SK-N-SH (cell line): ENCODE data around the gene GFOD2. TPM values are rescaled to one million over a fixed set of nuclear protein-coding genes. Genes with fewer than 3 reads are reported as not detected.

Source experiments
- CTCF ChIA-PET: fragments of 300-600, 350-600 bp; formaldehyde crosslinking; extraction: SDS; loops from one replicate; lab custom pipeline; 2021; lab: Yijun Ruan, JAX
- POLR2A ChIA-PET: fragments of 350-600 bp; sonication (Branson Sonifier 250); formaldehyde crosslinking; extraction: SDS; loops from one replicate; lab custom pipeline; 2020; ENCODE audit warnings: antibody characterized with exemption, inconsistent platforms; lab: Yijun Ruan, JAX
- DNase-seq: peaks from one replicate; pipeline ENCODE4 v3.0.0; 2012
- H2AFZ ChIP-seq: fragments of 200-600 bp; sonication (generic); 2 replicates; pipeline ENCODE4 v1.8.1; 2016; ENCODE audit warnings: antibody characterized with exemption, mild to moderate bottlenecking, low read depth
- H3F3A ChIP-seq: fragments of 200-600 bp; sonication (generic); replicated peaks from 2 replicates; pipeline ENCODE3; 2016; ENCODE audit warnings: antibody characterized with exemption, mild to moderate bottlenecking; ENCODE audit not compliant: insufficient read depth
- H3K27ac ChIP-seq, 2 experiments: fragments of 200-500 bp in 1 of 2; fragments of 200-600 bp in 1 of 2; sonication (Bioruptor generic) in 1 of 2; sonication (generic), shearing (Covaris generic) in 1 of 2; 2 replicates each; pipeline versions ENCODE4 v1.5.1 to v1.6.1; 2014 to 2016; ENCODE audit warnings: low read depth in 2 of 2, inconsistent platforms in 1 of 2, low read length in 1 of 2, mild to moderate bottlenecking in 1 of 2, mixed read lengths in 1 of 2
- H3K27me3 ChIP-seq: fragments of 200-600 bp; sonication (generic), shearing (Covaris generic); 2 replicates; pipeline ENCODE4 v1.6.1; 2016; ENCODE audit warnings: mixed run types; ENCODE audit not compliant: insufficient read depth
- H3K36me3 ChIP-seq, 2 experiments: fragments of 200-500 bp in 1 of 2; fragments of 200-600 bp in 1 of 2; sonication (Bioruptor generic) in 1 of 2; sonication (generic) in 1 of 2; replicated peaks in 1 of 2; 2 replicates each; pipeline versions ENCODE3 to v1.5.1; 2014 to 2016; ENCODE audit warnings: low read length in 1 of 2, mild to moderate bottlenecking in 1 of 2; ENCODE audit not compliant: insufficient read depth in 2 of 2, control insufficient read depth in 1 of 2
- H3K4me1 ChIP-seq, 2 experiments: fragments of 200-500 bp in 1 of 2; fragments of 200-600 bp in 1 of 2; sonication (Bioruptor generic) in 1 of 2; sonication (generic), shearing (Covaris generic) in 1 of 2; 2 replicates each; pipeline versions ENCODE4 v1.5.1 to v1.6.1; 2014 to 2016; ENCODE audit warnings: low read depth in 1 of 2, low read length in 1 of 2, mixed run types in 1 of 2; ENCODE audit not compliant: insufficient read depth in 2 of 2, control insufficient read depth in 1 of 2
- H3K4me2 ChIP-seq: fragments of 200-600 bp; sonication (generic), shearing (Covaris generic); 2 replicates; pipeline ENCODE4 v1.6.1; 2017; ENCODE audit warnings: mixed run types
- H3K4me3 ChIP-seq, 2 experiments: fragments of 200-500 bp in 1 of 2; fragments of 200-600 bp in 1 of 2; sonication (Bioruptor generic) in 1 of 2; sonication (generic), shearing (Covaris generic) in 1 of 2; 2 replicates each; pipeline versions ENCODE4 v1.5.1 to v1.8.1; 2014 to 2016; ENCODE audit warnings: low read depth in 2 of 2, inconsistent platforms in 1 of 2, low read length in 1 of 2, mild to moderate bottlenecking in 1 of 2, mixed read lengths in 1 of 2, moderate library complexity in 1 of 2
- H3K79me2 ChIP-seq: fragments of 200-600 bp; sonication (generic); 2 replicates; pipeline ENCODE4 v1.8.1; 2017; ENCODE audit warnings: mild to moderate bottlenecking; ENCODE audit not compliant: insufficient read depth
- H3K9ac ChIP-seq: fragments of 200-600 bp; sonication (generic); 2 replicates; pipeline ENCODE4 v1.6.1; 2017; ENCODE audit warnings: mixed run types
- H3K9me2 ChIP-seq: fragments of 200-600 bp; sonication (generic); 2 replicates; pipeline ENCODE4 v1.6.1; 2017; ENCODE audit warnings: mixed run types
- H3K9me3 ChIP-seq: fragments of 200-600 bp; sonication (generic); 2 replicates; pipeline ENCODE4 v1.6.1; 2017; ENCODE audit warnings: mixed run types, mild to moderate bottlenecking, moderate library complexity
- H4K20me1 ChIP-seq: fragments of 200-600 bp; sonication (generic); 2 replicates; pipeline ENCODE4 v1.6.1; 2017; ENCODE audit warnings: mild to moderate bottlenecking, mixed run types; ENCODE audit not compliant: insufficient read depth
- ELF1 ChIP-seq: IDR thresholded peaks from 2 replicates; pipeline ENCODE4 v1.4.0; 2012
- EP300 ChIP-seq, 2 experiments: IDR thresholded peaks; 2 replicates each; pipeline versions ENCODE4 v1.4.0 to v1.6.1; 2012; ENCODE audit warnings: borderline replicate concordance in 1 of 2, low read depth in 1 of 2, low read length in 1 of 2
- FOXJ3 ChIP-seq: sonication (generic); formaldehyde crosslinking; IDR thresholded peaks from 2 replicates; pipeline ENCODE4 v1.5.1; 2020; ENCODE audit warnings: mild to moderate bottlenecking, missing genetic modification reagents
- FOXM1 ChIP-seq: IDR thresholded peaks from 2 replicates; pipeline ENCODE4 v1.4.0; 2012; ENCODE audit warnings: low read depth, mild to moderate bottlenecking
- GATA2 ChIP-seq: sonication (generic); formaldehyde crosslinking; IDR thresholded peaks from 2 replicates; pipeline ENCODE4 v1.5.0; 2020; ENCODE audit warnings: mild to moderate bottlenecking, missing genetic modification reagents
- MAX ChIP-seq: IDR thresholded peaks from 2 replicates; pipeline ENCODE4 v1.4.0; 2012; ENCODE audit warnings: low read depth
- MEF2A ChIP-seq: IDR thresholded peaks from 2 replicates; pipeline ENCODE4 v1.4.0; 2012; ENCODE audit warnings: low read depth, borderline replicate concordance
- MXI1 ChIP-seq: IDR thresholded peaks from 2 replicates; pipeline ENCODE4 v1.6.1; 2012; ENCODE audit warnings: mild to moderate bottlenecking, low read depth, low read length, improper control_type of control experiment
- NFIC ChIP-seq: IDR thresholded peaks from 2 replicates; pipeline ENCODE4 v1.4.0; 2012; ENCODE audit warnings: borderline replicate concordance
- POLR2AphosphoS5 ChIP-seq: IDR thresholded peaks from 2 replicates; pipeline ENCODE4 v1.6.1; 2012; ENCODE audit warnings: low read depth, low read length
- TAF1 ChIP-seq: IDR thresholded peaks from 2 replicates; pipeline ENCODE4 v1.6.1; 2012; ENCODE audit warnings: low read depth, mild to moderate bottlenecking, low read length, moderate library complexity, borderline replicate concordance
- TCF12 ChIP-seq: IDR thresholded peaks from 2 replicates; pipeline ENCODE4 v1.4.0; 2012
- TEAD4 ChIP-seq: IDR thresholded peaks from 2 replicates; pipeline ENCODE4 v1.4.0; 2012; ENCODE audit warnings: mild to moderate bottlenecking, borderline replicate concordance; ENCODE audit not compliant: insufficient read depth
- WGBS: methylation state at CpG from one replicate; pipeline ENCODE4 v1.1.6; 2017; ENCODE audit warnings: low lambda C conversion rate; 5-methylcytosine and 5-hydroxymethylcytosine counted together
- polyA plus RNA-seq, 3 experiments: library from polyadenylated mRNA; depleted of rRNA; stranded (reverse); fragments of >200 nt; gene quantifications; 2 replicates each; pipeline ENCODE4 v1.2.3, GENCODE V29; 2012
- TF ChIP-seq, protein P1 (sequence below): IDR thresholded peaks from 2 replicates; pipeline ENCODE4 v1.4.0; 2012; ENCODE audit warnings: low read depth, borderline replicate concordance
- TF ChIP-seq, protein P2 (sequence below): fragments of 200-600 bp; sonication (generic); IDR thresholded peaks from 2 replicates; pipeline ENCODE4 v1.6.1; 2017; ENCODE audit warnings: antibody characterized with exemption, mild to moderate bottlenecking, moderate library complexity

The GFOD2 gene
- polyA plus RNA-seq, 1 of the 3 experiments (the other 2 are of a cell fraction), result 19.0 TPM

DNA sequence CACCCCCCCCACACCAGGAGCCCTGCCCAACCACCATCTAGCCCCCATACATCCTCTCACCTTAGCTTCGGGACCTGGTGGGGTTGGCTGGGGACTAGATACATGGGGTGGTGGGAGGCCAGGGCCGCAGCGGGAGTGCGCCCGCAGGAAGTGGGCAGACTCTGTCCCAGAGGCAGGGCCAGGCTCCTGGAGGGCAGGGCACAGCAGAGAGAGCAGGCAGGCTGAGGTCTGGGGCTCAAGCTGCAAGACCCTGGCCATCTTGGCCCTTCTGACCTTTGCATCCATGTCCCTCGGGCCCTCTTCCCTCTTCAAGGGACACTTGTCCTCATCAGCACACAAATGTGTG, 55.3 kb downstream of the GFOD2 start:
- H3K36me3 ChIP-seq, result peaks cover 0 to 13% of the 10 kb centered on the region in 2 experiments
- H3K9ac ChIP-seq, result no peak overlapping the region
- no peak overlapping the region for H3K4me3 ChIP-seq
- no peaks in the 10 kb centered on the region for H3K9me2 ChIP-seq
- no peak overlapping the region for H3K4me2 ChIP-seq
- ChIA-PET POLR2A (no interaction called here), CTCF (interaction anchor here (1.0 to 18.3 kb wide), 8 partner anchors 9 to 183 kb away, joined by 3 to 246 read pairs (median 6); partner anchors contain the start of genes ATP6V0D1 and CTCF)
- no peaks in the 10 kb centered on the region for H3K9me3 ChIP-seq
- WGBS, result 86% methylated on average over 6 of the region's 6 CpGs
- H3K4me1 ChIP-seq, result peaks cover 10 to 41% of the 10 kb centered on the region in 2 experiments; a peak in 2 of 4 replicates
- H4K20me1 ChIP-seq, result 0 out of 2 replicates have a peak, but pooled peaks cover under 1% of the 10 kb centered on the region
- H3F3A ChIP-seq, result peaks cover 24% of the 10 kb centered on the region
- no peaks in the 10 kb centered on the region for H3K27me3 ChIP-seq
- TF ChIP-seq FOXM1, result no peak
- TF ChIP-seq TCF12, result no peak
- TF ChIP-seq MXI1, result no peak
- no peak for TF ChIP-seq FOXJ3 (CRISPR knock-in tag)
- no peak for TF ChIP-seq ELF1
- TF ChIP-seq MEF2A, result no peak
- no peak for TF ChIP-seq TAF1
- TF ChIP-seq EP300 (IDR thresholded peaks at IDR 0.05; ENCODE audit: borderline replicate concordance in 1 of 2, low read depth in 1 of 2, low read length in 1 of 2), result no peak
- no peak for TF ChIP-seq TEAD4
- no peak for TF ChIP-seq POLR2AphosphoS5
- TF ChIP-seq MAX, result no peak
- TF ChIP-seq NFIC, result no peak
- TF ChIP-seq, protein P1, sequence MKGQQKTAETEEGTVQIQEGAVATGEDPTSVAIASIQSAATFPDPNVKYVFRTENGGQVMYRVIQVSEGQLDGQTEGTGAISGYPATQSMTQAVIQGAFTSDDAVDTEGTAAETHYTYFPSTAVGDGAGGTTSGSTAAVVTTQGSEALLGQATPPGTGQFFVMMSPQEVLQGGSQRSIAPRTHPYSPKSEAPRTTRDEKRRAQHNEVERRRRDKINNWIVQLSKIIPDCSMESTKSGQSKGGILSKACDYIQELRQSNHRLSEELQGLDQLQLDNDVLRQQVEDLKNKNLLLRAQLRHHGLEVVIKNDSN, result no peak
- no peak for TF ChIP-seq GATA2 (CRISPR knock-in tag)
- DNase-seq, result no peak
- no peak overlapping the region for H2AFZ ChIP-seq
- peaks cover 14% of the 10 kb centered on the region for H3K79me2 ChIP-seq
- no peak overlapping the region for H3K27ac ChIP-seq

GRCh38 chr16:67663151-67663876, 55.8 kb downstream of the GFOD2 start:
- no peak overlapping the region for H3K4me3 ChIP-seq
- no peaks in the 10 kb centered on the region for H3K9me3 ChIP-seq
- no peak overlapping the region for H2AFZ ChIP-seq
- ChIA-PET CTCF (interaction anchor here (0.6 to 18.3 kb wide), 18 partner anchors 10 to 264 kb away, joined by 3 to 246 read pairs (median 4); partner anchors contain the start of genes ATP6V0D1, CARMIL2, CTCF and RIPOR1), POLR2A (no interaction called here)
- peaks cover 20% of the 10 kb centered on the region for H3K79me2 ChIP-seq
- H3K4me2 ChIP-seq, result no peak overlapping the region
- TF ChIP-seq NFIC, result no peak
- TF ChIP-seq, protein P2, sequence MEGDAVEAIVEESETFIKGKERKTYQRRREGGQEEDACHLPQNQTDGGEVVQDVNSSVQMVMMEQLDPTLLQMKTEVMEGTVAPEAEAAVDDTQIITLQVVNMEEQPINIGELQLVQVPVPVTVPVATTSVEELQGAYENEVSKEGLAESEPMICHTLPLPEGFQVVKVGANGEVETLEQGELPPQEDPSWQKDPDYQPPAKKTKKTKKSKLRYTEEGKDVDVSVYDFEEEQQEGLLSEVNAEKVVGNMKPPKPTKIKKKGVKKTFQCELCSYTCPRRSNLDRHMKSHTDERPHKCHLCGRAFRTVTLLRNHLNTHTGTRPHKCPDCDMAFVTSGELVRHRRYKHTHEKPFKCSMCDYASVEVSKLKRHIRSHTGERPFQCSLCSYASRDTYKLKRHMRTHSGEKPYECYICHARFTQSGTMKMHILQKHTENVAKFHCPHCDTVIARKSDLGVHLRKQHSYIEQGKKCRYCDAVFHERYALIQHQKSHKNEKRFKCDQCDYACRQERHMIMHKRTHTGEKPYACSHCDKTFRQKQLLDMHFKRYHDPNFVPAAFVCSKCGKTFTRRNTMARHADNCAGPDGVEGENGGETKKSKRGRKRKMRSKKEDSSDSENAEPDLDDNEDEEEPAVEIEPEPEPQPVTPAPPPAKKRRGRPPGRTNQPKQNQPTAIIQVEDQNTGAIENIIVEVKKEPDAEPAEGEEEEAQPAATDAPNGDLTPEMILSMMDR, result peak; percentile 25; the same call in 1 of the 2 replicates
- no peak overlapping the region for H3K27ac ChIP-seq
- 70% methylated on average over 8 of the region's 25 CpGs for WGBS
- H4K20me1 ChIP-seq, result 0 out of 2 replicates have a peak, but pooled peaks cover 3% of the 10 kb centered on the region
- H3K9ac ChIP-seq, result no peak overlapping the region
- H3K27me3 ChIP-seq, result no peaks in the 10 kb centered on the region
- peaks cover 0 to 14% of the 10 kb centered on the region in 2 experiments for H3K36me3 ChIP-seq
- peak; percentile 58 for DNase-seq
- H3K4me1 ChIP-seq, result peaks cover 10 to 42% of the 10 kb centered on the region in 2 experiments; a peak in 2 of 4 replicates
- H3K9me2 ChIP-seq, result no peaks in the 10 kb centered on the region
- peaks cover 19% of the 10 kb centered on the region for H3F3A ChIP-seq
